Measurements from ENCODE around the gene NAT10.

Gene NAT10

DNA sequence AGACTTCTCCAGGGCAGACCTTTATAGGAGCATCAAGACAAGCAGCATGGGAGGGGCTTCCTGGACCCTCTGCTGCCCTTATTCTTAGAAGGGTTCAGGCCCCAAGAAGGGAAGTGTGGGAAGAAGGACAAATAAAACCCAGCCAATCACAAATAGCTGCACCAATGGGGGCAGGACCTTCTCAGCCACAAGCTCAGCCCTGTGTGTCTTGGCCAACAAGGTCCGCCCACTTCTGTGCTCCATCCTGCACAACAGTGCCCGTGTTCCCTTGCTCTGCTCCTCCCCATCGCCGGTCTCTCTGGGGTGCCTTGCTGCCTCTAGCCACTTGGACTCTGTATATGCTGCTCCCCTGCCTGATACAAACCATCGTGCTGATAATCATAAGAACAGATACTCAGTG is 86.1 kb downstream of the NAT10 start:
- DNase-seq: no peak

GRCh38 chr11:34192481-34193401 is 87.3 kb downstream of the NAT10 start:
- DNase-seq: no peak

DNA sequence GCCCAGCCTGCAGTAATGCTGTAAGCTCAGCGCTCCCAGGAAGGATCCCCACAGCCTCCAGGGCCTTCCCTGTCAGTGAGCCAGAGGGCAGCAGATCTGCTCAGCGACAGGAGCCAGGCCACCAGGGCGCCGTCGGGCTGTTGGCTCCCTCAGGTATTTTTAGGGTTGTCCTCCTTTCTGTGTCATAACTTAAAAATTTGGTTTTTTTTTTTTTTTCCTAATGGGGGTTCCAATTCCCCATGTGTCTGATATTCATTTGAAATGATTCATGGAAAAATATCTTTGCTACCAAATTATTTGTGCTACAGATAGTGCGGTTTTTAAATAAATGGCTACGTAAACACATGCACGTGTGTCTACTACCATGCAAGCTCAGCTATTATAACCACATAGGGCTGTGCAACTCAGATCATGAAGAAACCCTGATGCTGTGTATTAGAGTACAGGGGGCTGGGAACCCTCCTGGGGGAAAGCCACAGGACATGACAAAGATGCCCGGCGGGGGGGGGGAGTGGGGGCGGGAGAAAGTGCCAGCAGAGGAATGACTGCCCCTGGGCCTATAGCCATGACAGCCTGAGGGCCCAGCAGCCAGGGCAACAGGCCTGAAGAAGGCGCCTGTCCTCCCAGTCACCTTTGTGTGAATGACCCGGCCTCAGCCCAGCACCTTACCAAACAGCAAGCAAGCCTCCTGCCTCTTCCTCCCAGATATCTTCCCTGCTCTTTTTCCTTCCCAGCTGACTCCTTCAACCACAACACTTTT is 89.3 kb downstream of the NAT10 start:
- no peak for DNase-seq
